NCI-H2171 (cell line): ENCODE results near the gene PRAMEF13.
"Not testable (repeated sequence)": the region's sequence is repeated elsewhere in the genome, so short reads cannot be mapped to it uniquely, and the experiment has no call there.

Experiments
- DNase-seq: peaks from one replicate; lab custom pipeline; 2025; lab: John Stamatoyannopoulos, UW

Gene PRAMEF13, protein sequence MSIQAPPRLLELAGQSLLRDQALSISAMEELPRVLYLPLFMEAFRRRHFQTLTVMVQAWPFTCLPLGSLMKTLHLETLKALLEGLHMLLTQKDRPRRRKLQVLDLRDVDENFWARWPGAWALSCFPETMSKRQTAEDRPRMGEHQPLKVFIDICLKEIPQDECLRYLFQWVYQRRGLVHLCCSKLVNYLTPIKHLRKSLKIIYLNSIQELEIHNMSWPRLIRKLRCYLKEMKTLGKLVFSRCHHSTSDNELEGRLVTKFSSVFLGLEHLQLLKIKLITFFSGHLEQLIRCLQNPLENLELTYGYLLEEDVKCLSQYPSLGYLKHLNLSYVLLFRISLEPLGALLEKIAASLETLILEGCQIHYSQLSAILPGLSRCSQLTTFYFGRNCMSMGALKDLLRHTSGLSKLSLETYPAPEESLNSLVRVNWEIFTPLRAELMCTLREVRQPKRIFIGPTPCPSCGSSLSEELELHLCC

DNA sequence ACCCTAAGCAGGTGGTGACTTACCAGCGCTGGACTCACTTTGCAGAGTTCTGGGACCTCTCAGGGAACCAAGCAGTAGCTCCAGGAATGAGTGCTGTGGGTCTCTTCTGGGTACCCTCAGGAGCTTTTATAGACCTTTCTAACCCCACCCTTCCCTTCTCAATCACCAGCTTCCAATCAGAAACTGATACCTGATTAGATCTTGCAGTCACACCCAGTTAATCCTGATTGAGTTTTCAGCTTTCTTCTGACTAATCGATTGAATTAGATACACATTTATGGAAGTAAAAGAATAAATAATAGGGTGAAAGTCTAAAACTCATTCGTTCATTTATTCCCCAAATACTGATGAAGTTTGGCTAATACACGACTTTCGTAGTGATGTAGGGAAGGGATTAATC, at the start of gene PRAMEF13:
PRAMEF13 (minus strand) TSS at position 101 of the 400 bp plus-strand sequence. CDS start 1,820 bp downstream, outside the sequence.
- not testable (repeated sequence) for DNase-seq

- DNase-seq, result not testable (repeated sequence)
Measured at GRCh38 chr1:13247122-13247521, 45.9 kb upstream of the PRAMEF13 start.

DNA sequence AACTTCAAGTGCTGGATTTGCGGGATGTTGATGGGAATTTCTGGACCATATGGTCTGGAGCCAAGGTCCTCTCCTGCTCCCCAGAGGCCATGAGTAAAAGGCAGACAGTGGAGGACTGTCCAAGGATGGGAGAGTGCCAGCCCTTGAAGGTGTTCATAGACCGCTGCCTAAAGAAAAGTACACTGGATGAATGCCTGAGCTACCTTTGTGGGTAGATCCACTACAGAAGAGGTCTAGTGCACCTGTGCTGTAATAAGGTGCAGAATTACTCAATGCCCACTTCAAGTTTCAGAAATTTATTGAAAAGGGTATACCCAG, 45.3 kb upstream of the PRAMEF13 start:
- not testable (repeated sequence) for DNase-seq

GRCh38 chr1:13245841-13246553, 44.8 kb upstream of the PRAMEF13 start:
- not testable (repeated sequence) for DNase-seq

DNA sequence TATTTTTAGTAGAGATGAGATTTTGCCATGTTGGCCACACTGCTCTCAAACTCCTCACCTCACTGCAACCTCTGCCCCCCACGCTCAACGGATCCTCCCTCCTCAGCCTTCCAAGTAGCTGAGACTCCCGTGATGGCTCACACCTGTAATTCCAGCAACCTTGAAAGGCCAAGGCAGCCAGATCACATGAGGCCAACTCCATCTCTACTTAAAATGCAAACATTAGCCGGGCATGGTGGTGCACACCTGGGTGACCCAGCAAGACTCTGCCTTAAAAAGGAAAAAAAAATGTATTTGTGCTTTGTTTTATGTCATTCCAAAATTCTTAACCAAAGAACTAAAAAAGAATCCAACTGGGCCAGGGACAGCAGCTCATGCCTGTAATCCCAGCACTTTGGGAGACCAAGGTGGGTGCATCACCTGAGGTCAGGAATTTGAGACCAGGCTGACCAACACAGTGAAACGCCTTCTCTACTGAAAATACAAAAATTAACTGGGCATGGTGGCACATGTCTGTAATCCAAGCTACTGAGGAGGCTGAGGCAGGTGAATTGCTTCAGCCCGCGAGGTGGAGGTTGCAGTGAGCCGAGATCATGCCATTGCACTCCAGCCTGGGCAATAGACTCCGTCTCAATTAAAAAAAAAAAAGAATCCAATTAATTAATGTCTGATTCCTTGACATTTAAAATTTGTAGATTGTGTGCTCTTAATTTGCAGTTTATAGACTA, 42.5 kb upstream of the PRAMEF13 start:
- not testable (repeated sequence) for DNase-seq

GRCh38 chr1:13239633-13240032, 38.4 kb upstream of the PRAMEF13 start:
- DNase-seq, result not testable (repeated sequence)

DNA sequence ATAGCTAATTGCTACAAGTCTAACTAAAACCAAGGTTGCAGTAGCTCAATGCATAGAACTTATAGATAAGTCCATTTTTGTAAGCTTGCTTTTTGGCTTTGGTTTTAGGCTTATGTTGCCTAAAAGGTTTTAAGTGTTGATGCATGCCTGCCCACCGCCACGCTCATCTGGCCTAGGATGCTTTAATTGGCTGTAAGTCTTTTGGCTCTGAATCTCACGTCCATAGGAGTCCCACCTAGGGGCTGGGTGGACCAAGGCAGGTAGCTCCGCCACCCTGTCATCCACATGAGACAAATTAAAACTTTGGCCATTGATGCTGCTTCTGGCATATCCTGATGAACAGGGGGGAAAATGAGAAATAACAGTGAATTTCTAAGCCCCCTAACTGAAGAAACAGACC, 36.4 kb upstream of the PRAMEF13 start:
- not testable (repeated sequence) for DNase-seq

- not testable (repeated sequence) for DNase-seq
Measured at GRCh38 chr1:13234057-13234456, 32.8 kb upstream of the PRAMEF13 start.

DNA sequence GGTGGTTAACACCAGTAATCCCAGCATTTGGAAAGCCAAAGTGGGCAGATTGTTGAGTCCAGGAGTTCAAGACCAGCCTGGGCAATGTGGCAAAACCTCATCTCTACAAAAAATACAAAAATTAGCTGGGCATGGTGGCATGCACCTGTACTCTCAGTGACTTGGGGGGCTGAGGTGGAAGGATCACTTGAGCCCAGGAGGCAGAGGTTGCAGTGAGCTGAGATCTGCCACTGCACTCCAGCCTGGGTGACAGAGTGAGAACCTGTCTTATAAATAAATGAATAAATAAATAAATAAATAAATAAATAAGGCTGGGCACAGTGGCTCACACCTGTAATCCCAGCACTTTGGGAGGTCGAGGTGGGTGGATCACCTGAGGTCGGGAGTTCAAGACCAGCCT, 30.8 kb upstream of the PRAMEF13 start:
- DNase-seq, result not testable (repeated sequence)

GRCh38 chr1:13231061-13231750, 30.0 kb upstream of the PRAMEF13 start:
- DNase-seq, result not testable (repeated sequence)

- DNase-seq, result not testable (repeated sequence)
Measured at GRCh38 chr1:13230601-13231000, 29.4 kb upstream of the PRAMEF13 start.

- DNase-seq, result not testable (repeated sequence)
Measured at GRCh38 chr1:13230096-13230495, 28.9 kb upstream of the PRAMEF13 start.

GRCh38 chr1:13228343-13228781, 27.2 kb upstream of the PRAMEF13 start:
- no peak for DNase-seq

GRCh38 chr1:13227271-13228055, 26.3 kb upstream of the PRAMEF13 start:
- DNase-seq, result not testable (repeated sequence)

DNA sequence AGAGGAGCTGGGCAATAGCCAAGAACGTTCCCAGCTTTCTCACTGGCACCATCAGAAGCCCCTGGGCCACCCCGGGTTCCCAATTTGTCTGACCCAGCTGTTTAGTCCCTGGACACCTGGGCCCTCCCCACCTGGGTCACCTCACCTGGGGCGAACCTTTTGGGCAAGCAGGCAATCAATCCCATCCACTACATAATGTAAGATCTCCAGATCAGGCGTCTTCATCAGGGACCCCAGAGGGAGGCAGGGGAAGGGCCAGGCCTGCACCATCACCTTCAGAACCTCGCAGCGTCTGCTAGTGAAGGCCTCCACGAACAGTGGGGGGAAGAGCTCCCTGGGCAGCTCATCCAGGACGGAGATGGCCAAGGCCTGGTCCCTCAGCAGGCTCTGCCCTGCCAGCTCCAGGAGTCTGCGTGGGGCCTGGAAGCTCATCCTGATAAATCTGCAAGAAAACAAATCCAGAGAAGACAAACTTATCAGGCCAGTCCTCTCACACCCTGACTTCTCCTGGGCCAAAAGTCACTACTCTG, 24.5 kb upstream of the PRAMEF13 start, which contains the start of gene PRAMEF18:
PRAMEF18 (minus strand) TSS at position 480 of the 530 bp plus-strand sequence; CDS start at position 432, 48 bp downstream.
- DNase-seq, result not testable (repeated sequence)

- no peak for DNase-seq
Measured at GRCh38 chr1:13224480-13225060, 23.4 kb upstream of the PRAMEF13 start.

- not testable (repeated sequence) for DNase-seq
Measured at GRCh38 chr1:13222788-13223187, 21.6 kb upstream of the PRAMEF13 start.

GRCh38 chr1:13219203-13219602, 18.0 kb upstream of the PRAMEF13 start:
- not testable (repeated sequence) for DNase-seq

DNA sequence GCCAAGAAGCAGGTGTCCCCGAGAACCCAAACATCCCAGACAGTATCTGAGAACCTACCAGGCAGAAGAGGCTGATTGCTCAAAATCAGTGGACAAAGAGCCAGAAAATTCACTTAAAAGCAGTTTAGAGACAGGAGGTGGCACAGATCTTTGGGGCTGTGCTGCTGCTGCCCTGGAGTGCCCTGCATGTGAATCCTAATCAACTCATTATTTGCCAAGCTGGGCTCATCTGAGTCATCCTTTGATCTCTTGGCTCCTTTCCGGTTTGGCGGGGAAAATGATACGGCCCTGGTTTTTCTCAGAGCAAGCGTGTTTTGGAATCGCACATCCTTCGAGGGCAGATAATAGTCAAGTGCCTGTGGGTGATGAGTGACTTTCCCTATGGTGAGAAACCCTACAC, 15.4 kb upstream of the PRAMEF13 start:
- DNase-seq, result not testable (repeated sequence)

- not testable (repeated sequence) for DNase-seq
Measured at GRCh38 chr1:13208712-13209111, 7.5 kb upstream of the PRAMEF13 start.
